ENCODE results near the gene TOP3A.

TOP3A gene

DNA sequence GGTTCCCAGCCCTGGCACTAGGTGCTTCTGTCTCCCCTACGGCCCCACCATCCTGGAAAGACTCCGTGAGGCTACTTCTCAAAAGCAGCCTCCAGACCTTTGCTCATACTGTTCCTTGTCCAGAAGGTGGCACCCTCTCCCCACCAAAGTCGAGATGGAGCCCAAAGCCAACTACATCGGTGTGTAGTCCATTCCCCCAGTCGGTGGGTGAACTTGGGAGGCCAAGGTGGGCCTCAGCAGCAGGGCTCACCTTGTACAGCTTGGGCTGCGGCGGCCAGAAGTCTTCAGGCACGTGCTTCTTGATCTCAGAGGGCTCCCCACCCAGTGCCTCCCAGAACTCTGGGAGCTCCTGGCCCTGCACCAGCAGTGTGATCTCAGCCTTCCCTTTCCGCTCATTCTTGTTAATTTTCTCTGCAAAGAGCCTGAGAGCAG is 66.5 kb downstream of the TOP3A start:
- no peak overlapping the region for H3K4me3 ChIP-seq (ENCODE audit: low read depth, low read length)
- DNase-seq: peak; percentile 70
- H3K27me3 ChIP-seq: no peaks in the 10 kb centered on the region
- no peaks in the 10 kb centered on the region for H3K4me1 ChIP-seq
- TF ChIP-seq, protein P1, sequence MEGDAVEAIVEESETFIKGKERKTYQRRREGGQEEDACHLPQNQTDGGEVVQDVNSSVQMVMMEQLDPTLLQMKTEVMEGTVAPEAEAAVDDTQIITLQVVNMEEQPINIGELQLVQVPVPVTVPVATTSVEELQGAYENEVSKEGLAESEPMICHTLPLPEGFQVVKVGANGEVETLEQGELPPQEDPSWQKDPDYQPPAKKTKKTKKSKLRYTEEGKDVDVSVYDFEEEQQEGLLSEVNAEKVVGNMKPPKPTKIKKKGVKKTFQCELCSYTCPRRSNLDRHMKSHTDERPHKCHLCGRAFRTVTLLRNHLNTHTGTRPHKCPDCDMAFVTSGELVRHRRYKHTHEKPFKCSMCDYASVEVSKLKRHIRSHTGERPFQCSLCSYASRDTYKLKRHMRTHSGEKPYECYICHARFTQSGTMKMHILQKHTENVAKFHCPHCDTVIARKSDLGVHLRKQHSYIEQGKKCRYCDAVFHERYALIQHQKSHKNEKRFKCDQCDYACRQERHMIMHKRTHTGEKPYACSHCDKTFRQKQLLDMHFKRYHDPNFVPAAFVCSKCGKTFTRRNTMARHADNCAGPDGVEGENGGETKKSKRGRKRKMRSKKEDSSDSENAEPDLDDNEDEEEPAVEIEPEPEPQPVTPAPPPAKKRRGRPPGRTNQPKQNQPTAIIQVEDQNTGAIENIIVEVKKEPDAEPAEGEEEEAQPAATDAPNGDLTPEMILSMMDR (IDR thresholded peaks at IDR 0.05; ENCODE audit: low read depth, low read length): peak; percentile 66
- H3K36me3 ChIP-seq: no peaks in the 10 kb centered on the region
- H3K9me3 ChIP-seq: no peaks in the 10 kb centered on the region

DNA sequence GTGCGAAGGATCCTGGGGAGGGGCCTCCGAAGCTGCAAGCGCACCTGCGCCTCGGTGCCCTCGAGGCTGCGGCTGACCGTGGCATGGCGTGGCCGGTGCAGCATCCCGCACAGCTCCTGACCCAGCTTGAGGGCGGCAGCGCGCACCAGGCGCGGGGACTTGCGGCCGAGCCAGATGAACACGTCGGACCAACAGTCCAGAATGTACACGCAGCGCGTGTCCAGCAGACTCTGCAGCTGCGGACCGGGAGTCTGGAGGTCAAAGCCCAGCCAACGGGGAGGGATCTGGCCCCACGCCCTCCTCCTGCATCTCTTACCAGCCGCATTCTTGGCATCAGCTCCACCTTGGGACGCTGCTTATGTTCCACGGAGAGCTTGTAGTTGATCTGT is 67.2 kb downstream of the TOP3A start:
- no peaks in the 10 kb centered on the region for H3K9me3 ChIP-seq
- H3K36me3 ChIP-seq: no peaks in the 10 kb centered on the region

DNA sequence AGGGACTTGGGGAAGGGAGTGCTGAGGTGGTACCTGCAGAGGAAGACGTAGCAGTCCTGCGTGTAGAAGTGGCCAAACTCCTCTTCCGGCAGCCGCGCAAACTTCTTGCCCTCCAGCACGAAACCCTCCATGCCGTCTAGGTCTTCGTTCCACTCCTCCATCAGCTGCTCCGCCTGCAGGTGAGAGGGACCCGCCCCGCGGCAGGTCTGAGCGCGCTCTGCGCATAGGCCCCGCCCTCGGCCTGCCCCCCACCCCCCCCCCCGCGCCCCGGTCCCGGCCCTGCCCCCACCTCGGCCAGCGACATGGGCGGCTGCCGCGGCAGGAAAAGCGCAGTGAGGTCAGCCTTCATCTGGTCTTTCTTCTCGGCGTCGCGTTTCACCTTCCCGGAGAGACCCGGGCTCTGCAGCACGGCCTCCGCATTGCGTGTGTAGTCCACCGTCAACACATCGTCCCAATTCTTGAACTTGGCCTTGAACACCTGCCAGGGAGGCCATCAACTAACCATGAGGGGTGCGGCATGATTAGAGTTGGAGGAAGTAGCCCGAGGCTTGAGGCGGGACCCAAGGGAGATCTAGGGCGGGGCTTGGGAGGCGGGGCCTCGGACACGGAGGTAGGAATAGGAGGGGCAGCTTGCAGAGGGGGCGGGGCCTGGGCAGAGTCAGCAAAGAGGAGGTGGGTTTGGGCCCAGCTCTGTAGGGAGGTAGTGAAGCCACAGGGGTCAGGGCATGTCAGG is 67.7 kb downstream of the TOP3A start:
- TF ChIP-seq, protein P1 (IDR thresholded peaks at IDR 0.05; ENCODE audit: low read depth, low read length): no peak
- Histone ChIP-seq H3K9me3 (no peaks in the 10 kb centered on the region), H3K4me1 (no peaks in the 10 kb centered on the region), H3K27me3 (no peaks in the 10 kb centered on the region), H3K4me3 (ENCODE audit: low read depth, low read length) (peak overlapping the region; percentile 44), H3K36me3 (no peaks in the 10 kb centered on the region)
- peak; percentile 72 for DNase-seq

More for the DNA sequence above, 67.2 kb downstream of the TOP3A start:
- DNase-seq: no peak
- Histone ChIP-seq H3K4me3 (ENCODE audit: low read depth, low read length) (no peak overlapping the region), H3K27me3 (no peaks in the 10 kb centered on the region), H3K4me1 (no peaks in the 10 kb centered on the region)
- TF ChIP-seq, protein P1 (IDR thresholded peaks at IDR 0.05; ENCODE audit: low read depth, low read length): no peak

DNA sequence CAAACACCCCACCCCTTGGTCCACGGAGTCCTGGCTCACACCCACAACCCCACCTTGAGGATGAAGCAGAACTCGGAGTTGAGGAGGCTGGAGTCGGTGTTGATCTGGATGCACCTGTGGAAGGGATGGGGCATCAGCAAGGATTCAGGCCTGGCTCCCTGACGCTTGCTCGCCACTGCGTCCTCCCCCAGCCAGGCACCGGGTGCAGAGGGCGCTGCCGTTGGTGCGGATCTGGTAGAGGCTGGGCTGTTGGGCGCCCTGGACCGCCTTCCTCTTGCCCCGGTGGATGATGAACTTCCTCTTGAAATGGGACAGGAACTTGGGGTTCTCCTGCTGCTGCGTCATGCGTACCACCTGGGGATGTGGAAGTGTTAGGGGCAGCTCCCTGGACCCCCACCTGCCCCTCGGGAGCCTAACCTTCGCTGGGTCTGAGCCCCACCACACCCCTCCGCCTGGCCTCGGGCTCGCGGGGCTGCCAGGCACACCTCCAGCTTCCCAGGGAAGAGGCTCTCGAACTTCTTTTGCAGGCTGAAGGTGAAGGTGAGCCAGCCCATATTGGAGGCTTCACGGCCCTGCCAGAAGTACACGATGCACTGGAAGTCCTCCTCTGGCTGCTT is 68.6 kb downstream of the TOP3A start:
- Histone ChIP-seq H3K36me3 (no peaks in the 10 kb centered on the region), H3K27me3 (no peaks in the 10 kb centered on the region), H3K4me3 (ENCODE audit: low read depth, low read length) (0 out of 2 replicates have a peak overlapping the region, but pooled peaks have one; percentile 26), H3K4me1 (no peaks in the 10 kb centered on the region), H3K9me3 (no peaks in the 10 kb centered on the region)
- no peak for DNase-seq
- TF ChIP-seq, protein P1 (IDR thresholded peaks at IDR 0.05; ENCODE audit: low read depth, low read length): no peak

DNA sequence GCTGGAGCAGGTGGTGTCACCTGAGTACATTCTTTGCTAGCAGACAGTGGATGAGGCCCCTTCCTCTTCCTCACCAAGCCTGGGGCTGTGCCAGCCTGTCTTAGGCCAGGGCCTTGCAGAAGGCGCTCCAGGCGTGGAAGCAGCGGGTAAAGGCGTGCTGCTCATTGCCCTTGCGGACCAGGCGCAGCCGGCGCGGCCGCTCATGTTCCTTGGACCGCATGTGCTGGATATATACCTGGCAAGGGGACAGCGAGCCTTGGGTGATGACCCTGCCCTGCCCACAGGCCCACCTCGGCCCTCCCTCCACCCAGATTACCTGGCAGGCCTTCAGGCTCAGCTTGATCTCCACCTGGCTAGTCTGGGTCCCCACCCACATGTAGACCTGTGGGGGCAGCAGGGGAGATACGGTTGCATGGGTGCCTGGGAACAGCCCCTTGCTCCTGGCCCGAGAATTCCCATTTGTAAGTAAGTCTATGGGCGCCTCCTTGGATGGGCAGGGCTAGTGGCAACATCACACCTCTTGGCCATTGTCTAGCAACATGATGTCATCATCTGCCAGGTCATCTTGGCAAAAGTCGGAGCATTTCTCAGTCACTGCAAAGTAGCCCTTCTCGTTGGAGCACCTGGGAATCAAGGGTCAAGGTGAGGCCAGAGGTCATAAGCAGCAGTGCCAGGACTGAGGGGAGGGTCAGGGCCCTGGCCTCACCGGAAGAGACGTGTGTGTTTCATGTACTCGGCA is 69.6 kb downstream of the TOP3A start:
- H3K36me3 ChIP-seq: no peaks in the 10 kb centered on the region
- no peaks in the 10 kb centered on the region for H3K27me3 ChIP-seq
- no peak for DNase-seq
- H3K4me1 ChIP-seq: no peaks in the 10 kb centered on the region
- H3K9me3 ChIP-seq: no peaks in the 10 kb centered on the region
- TF ChIP-seq, protein P1 (IDR thresholded peaks at IDR 0.05; ENCODE audit: low read depth, low read length): no peak
- no peak overlapping the region for H3K4me3 ChIP-seq (ENCODE audit: low read depth, low read length)

Measured in BE2C (cell line).